HUES48 (cell line): ENCODE measurements around the gene SEC16B.

Source experiments
- H3K27ac ChIP-seq: one replicate; pipeline ENCODE4 v1.7.0; 2013; ENCODE audit warnings: low read depth, low read length, inconsistent platforms
- H3K27me3 ChIP-seq: 2 replicates; pipeline ENCODE4 v1.6.1; 2013; ENCODE audit warnings: mild to moderate bottlenecking, low read length; ENCODE audit not compliant: control insufficient read depth, insufficient read depth
- H3K36me3 ChIP-seq: 2 replicates; pipeline ENCODE4 v1.6.1; 2013; ENCODE audit warnings: low read length; ENCODE audit not compliant: control insufficient read depth, insufficient read depth
- H3K4me1 ChIP-seq: 2 replicates; pipeline ENCODE4 v1.6.1; 2013; ENCODE audit warnings: mild to moderate bottlenecking, low read length; ENCODE audit not compliant: control insufficient read depth, insufficient read depth
- H3K4me3 ChIP-seq: 2 replicates; pipeline ENCODE4 v1.5.1; 2013; ENCODE audit warnings: mild to moderate bottlenecking, low read depth, low read length
- H3K9ac ChIP-seq: 2 replicates; pipeline ENCODE4 v1.6.1; 2013; ENCODE audit warnings: mild to moderate bottlenecking, low read depth, low read length, moderate library complexity
- H3K9me3 ChIP-seq: 2 replicates; pipeline ENCODE4 v1.6.1; 2013; ENCODE audit warnings: low read length; ENCODE audit not compliant: control insufficient read depth, insufficient read depth

SEC16B gene, protein sequence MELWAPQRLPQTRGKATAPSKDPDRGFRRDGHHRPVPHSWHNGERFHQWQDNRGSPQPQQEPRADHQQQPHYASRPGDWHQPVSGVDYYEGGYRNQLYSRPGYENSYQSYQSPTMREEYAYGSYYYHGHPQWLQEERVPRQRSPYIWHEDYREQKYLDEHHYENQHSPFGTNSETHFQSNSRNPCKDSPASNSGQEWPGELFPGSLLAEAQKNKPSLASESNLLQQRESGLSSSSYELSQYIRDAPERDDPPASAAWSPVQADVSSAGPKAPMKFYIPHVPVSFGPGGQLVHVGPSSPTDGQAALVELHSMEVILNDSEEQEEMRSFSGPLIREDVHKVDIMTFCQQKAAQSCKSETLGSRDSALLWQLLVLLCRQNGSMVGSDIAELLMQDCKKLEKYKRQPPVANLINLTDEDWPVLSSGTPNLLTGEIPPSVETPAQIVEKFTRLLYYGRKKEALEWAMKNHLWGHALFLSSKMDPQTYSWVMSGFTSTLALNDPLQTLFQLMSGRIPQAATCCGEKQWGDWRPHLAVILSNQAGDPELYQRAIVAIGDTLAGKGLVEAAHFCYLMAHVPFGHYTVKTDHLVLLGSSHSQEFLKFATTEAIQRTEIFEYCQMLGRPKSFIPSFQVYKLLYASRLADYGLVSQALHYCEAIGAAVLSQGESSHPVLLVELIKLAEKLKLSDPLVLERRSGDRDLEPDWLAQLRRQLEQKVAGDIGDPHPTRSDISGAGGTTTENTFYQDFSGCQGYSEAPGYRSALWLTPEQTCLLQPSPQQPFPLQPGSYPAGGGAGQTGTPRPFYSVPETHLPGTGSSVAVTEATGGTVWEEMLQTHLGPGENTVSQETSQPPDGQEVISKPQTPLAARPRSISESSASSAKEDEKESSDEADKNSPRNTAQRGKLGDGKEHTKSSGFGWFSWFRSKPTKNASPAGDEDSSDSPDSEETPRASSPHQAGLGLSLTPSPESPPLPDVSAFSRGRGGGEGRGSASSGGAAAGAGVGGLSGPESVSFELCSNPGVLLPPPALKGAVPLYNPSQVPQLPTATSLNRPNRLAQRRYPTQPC

GRCh38 chr1:177969825-177970371, at the start of gene SEC16B:
TSS of gene SEC16B (minus strand) at chr1:177970058. CDS start at chr1:177967981, 2,077 bp downstream.
- H3K4me3 ChIP-seq = no peak within 1 kb of the TSS
- no peaks in the 10 kb centered on the region for H3K4me1 ChIP-seq
- H3K9ac ChIP-seq = no peak within 1 kb of the TSS
- H3K36me3 ChIP-seq = no peaks in the 10 kb centered on the region
- no peaks in the 10 kb centered on the region for H3K9me3 ChIP-seq
- no peak within 1 kb of the TSS for H3K27ac ChIP-seq
- no peaks in the 10 kb centered on the region for H3K27me3 ChIP-seq

- no peaks in the 10 kb centered on the region for H3K36me3 ChIP-seq
- peaks cover 7% of the 10 kb centered on the region for H3K9me3 ChIP-seq
- H3K4me3 ChIP-seq = no peak overlapping the region
- H3K27ac ChIP-seq = no peak overlapping the region
- no peaks in the 10 kb centered on the region for H3K27me3 ChIP-seq
- no peaks in the 10 kb centered on the region for H3K4me1 ChIP-seq
- H3K9ac ChIP-seq = no peak overlapping the region
Observed at GRCh38 chr1:178019622-178020021, 49.8 kb upstream of the SEC16B start.

GRCh38 chr1:178019208-178019607, 49.4 kb upstream of the SEC16B start:
- Histone ChIP-seq H3K9me3 (peaks cover 7% of the 10 kb centered on the region), H3K4me3 (no peak overlapping the region), H3K27ac (no peak overlapping the region), H3K9ac (no peak overlapping the region), H3K36me3 (no peaks in the 10 kb centered on the region), H3K27me3 (no peaks in the 10 kb centered on the region), H3K4me1 (no peaks in the 10 kb centered on the region)

GRCh38 chr1:178017517-178017916, 47.7 kb upstream of the SEC16B start:
- Histone ChIP-seq H3K27ac (no peak overlapping the region), H3K4me3 (no peak overlapping the region), H3K9ac (no peak overlapping the region), H3K9me3 (peaks cover 7% of the 10 kb centered on the region), H3K4me1 (no peaks in the 10 kb centered on the region), H3K27me3 (no peaks in the 10 kb centered on the region), H3K36me3 (no peaks in the 10 kb centered on the region)

- H3K4me3 ChIP-seq = no peak overlapping the region
- H3K9me3 ChIP-seq = no peaks in the 10 kb centered on the region
- H3K27me3 ChIP-seq = no peaks in the 10 kb centered on the region
- peaks cover 12% of the 10 kb centered on the region for H3K4me1 ChIP-seq
- no peak overlapping the region for H3K27ac ChIP-seq
- no peaks in the 10 kb centered on the region for H3K36me3 ChIP-seq
- no peak overlapping the region for H3K9ac ChIP-seq
Observed at GRCh38 chr1:178011864-178012503, 42.1 kb upstream of the SEC16B start.

- H3K27me3 ChIP-seq = no peaks in the 10 kb centered on the region
- peaks cover 12% of the 10 kb centered on the region for H3K4me1 ChIP-seq
- no peak overlapping the region for H3K27ac ChIP-seq
- H3K9ac ChIP-seq = no peak overlapping the region
- H3K4me3 ChIP-seq = no peak overlapping the region
- H3K36me3 ChIP-seq = no peaks in the 10 kb centered on the region
- no peaks in the 10 kb centered on the region for H3K9me3 ChIP-seq
Observed at GRCh38 chr1:178011465-178011828, 41.6 kb upstream of the SEC16B start.

- Histone ChIP-seq H3K27ac (no peak overlapping the region), H3K4me1 (peaks cover 12% of the 10 kb centered on the region), H3K4me3 (no peak overlapping the region), H3K9me3 (no peaks in the 10 kb centered on the region), H3K36me3 (no peaks in the 10 kb centered on the region), H3K9ac (no peak overlapping the region), H3K27me3 (no peaks in the 10 kb centered on the region)
Observed at GRCh38 chr1:178010674-178011464, 41.0 kb upstream of the SEC16B start.

DNA sequence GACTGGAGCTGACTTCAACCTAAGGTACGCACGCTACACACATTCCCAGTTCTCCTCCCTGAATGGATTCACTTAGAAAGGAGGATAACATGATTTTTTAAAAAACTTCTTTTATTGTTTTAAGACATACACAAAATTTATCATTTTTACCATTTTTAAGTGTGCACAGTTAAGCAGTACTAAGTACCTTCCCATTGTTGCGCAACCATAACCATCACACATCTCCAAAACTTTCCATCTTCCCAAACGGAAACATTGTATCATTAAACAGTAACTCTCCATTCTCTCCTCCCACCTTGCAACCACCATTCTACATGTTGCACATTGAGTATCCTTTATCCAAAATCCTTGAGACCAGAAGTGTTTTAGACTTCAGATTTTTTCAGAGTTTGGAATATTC, 36.2 kb upstream of the SEC16B start:
- no peak overlapping the region for H3K4me3 ChIP-seq
- no peaks in the 10 kb centered on the region for H3K36me3 ChIP-seq
- H3K27me3 ChIP-seq = no peaks in the 10 kb centered on the region
- peaks cover 8% of the 10 kb centered on the region for H3K4me1 ChIP-seq
- no peak overlapping the region for H3K27ac ChIP-seq
- H3K9me3 ChIP-seq = no peaks in the 10 kb centered on the region
- no peak overlapping the region for H3K9ac ChIP-seq

DNA sequence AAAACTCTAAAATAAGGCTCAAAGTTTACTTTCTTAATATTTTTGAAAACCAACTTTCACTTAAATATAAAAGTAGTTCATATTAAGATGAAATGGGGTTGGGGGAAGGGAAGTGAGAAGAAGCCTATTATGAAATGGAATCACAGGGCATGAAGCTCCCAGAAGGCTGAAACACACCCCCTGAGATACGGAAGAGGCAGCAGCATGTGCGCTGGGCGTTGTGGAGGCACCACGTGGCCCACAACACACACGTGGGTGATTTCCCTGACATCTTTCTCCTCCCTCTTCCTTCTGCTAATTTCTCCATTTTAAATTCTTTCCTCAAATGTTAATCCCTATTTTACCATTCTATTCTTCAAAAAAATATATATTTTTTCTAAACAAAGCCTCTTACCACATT, 35.6 kb upstream of the SEC16B start:
- H3K27ac ChIP-seq = no peak overlapping the region
- H3K4me1 ChIP-seq = peaks cover 2% of the 10 kb centered on the region
- H3K36me3 ChIP-seq = no peaks in the 10 kb centered on the region
- H3K27me3 ChIP-seq = no peaks in the 10 kb centered on the region
- H3K4me3 ChIP-seq = no peak overlapping the region
- H3K9ac ChIP-seq = no peak overlapping the region
- H3K9me3 ChIP-seq = no peaks in the 10 kb centered on the region

- Histone ChIP-seq H3K4me3 (no peak overlapping the region), H3K4me1 (no peaks in the 10 kb centered on the region), H3K27me3 (no peaks in the 10 kb centered on the region), H3K9me3 (no peaks in the 10 kb centered on the region), H3K36me3 (no peaks in the 10 kb centered on the region), H3K9ac (no peak overlapping the region), H3K27ac (no peak overlapping the region)
Observed at GRCh38 chr1:178004926-178005391, 35.1 kb upstream of the SEC16B start.
